ENCODE results near the gene IGF1R.

Gene IGF1R

GRCh38 chr15:98873441-98874218, 225.3 kb downstream of the IGF1R start:
- Histone ChIP-seq H3K9me3 (ENCODE audit: control insufficient read depth in 2 of 2, low read length in 2 of 2) (no peaks in the 10 kb centered on the region), H3K4me3 (ENCODE audit: low read length in 2 of 2) (no peak overlapping the region), H3K27me3 (ENCODE audit: control insufficient read depth in 2 of 2, insufficient read depth in 2 of 2, low read length in 2 of 2) (no peaks in the 10 kb centered on the region), H3K27ac (ENCODE audit: low read depth in 2 of 2, low read length in 2 of 2) (peak overlapping the region in 1 of 2 donors; percentile 16), H3K4me1 (ENCODE audit: control insufficient read depth in 2 of 2, insufficient read depth in 2 of 2, low read length in 2 of 2) (no peaks in the 10 kb centered on the region), H3K9ac (ENCODE audit: low read depth in 1 of 2, low read length in 2 of 2) (no peak overlapping the region), H3K36me3 (ENCODE audit: control insufficient read depth in 2 of 2, insufficient read depth in 2 of 2, low read length in 2 of 2) (no peaks in the 10 kb centered on the region)

- Histone ChIP-seq H3K4me1 (ENCODE audit: control insufficient read depth in 2 of 2, insufficient read depth in 2 of 2, low read length in 2 of 2) (no peaks in the 10 kb centered on the region), H3K27ac (ENCODE audit: low read depth in 2 of 2, low read length in 2 of 2) (peak overlapping the region in 1 of 2 donors; percentile 16), H3K4me3 (ENCODE audit: low read length in 2 of 2) (no peak overlapping the region), H3K27me3 (ENCODE audit: control insufficient read depth in 2 of 2, insufficient read depth in 2 of 2, low read length in 2 of 2) (no peaks in the 10 kb centered on the region), H3K9me3 (ENCODE audit: control insufficient read depth in 2 of 2, low read length in 2 of 2) (no peaks in the 10 kb centered on the region), H3K36me3 (ENCODE audit: control insufficient read depth in 2 of 2, insufficient read depth in 2 of 2, low read length in 2 of 2) (no peaks in the 10 kb centered on the region), H3K9ac (ENCODE audit: low read depth in 1 of 2, low read length in 2 of 2) (no peak overlapping the region)
Observed at GRCh38 chr15:98874370-98874769, 226.0 kb downstream of the IGF1R start.

GRCh38 chr15:98874773-98875172, 226.4 kb downstream of the IGF1R start:
- H3K27ac ChIP-seq (ENCODE audit: low read depth in 2 of 2, low read length in 2 of 2): peak overlapping the region in 1 of 2 donors; percentile 16
- no peaks in the 10 kb centered on the region for H3K27me3 ChIP-seq (ENCODE audit: control insufficient read depth in 2 of 2, insufficient read depth in 2 of 2, low read length in 2 of 2)
- H3K4me3 ChIP-seq (ENCODE audit: low read length in 2 of 2): no peak overlapping the region
- H3K36me3 ChIP-seq (ENCODE audit: control insufficient read depth in 2 of 2, insufficient read depth in 2 of 2, low read length in 2 of 2): no peaks in the 10 kb centered on the region
- no peaks in the 10 kb centered on the region for H3K4me1 ChIP-seq (ENCODE audit: control insufficient read depth in 2 of 2, insufficient read depth in 2 of 2, low read length in 2 of 2)
- H3K9me3 ChIP-seq (ENCODE audit: control insufficient read depth in 2 of 2, low read length in 2 of 2): no peaks in the 10 kb centered on the region
- no peak overlapping the region for H3K9ac ChIP-seq (ENCODE audit: low read depth in 1 of 2, low read length in 2 of 2)

GRCh38 chr15:98875309-98875708, 227.0 kb downstream of the IGF1R start:
- no peak overlapping the region for H3K4me3 ChIP-seq (ENCODE audit: low read length in 2 of 2)
- no peak overlapping the region for H3K27ac ChIP-seq (ENCODE audit: low read depth in 2 of 2, low read length in 2 of 2)
- H3K36me3 ChIP-seq (ENCODE audit: control insufficient read depth in 2 of 2, insufficient read depth in 2 of 2, low read length in 2 of 2): no peaks in the 10 kb centered on the region
- no peaks in the 10 kb centered on the region for H3K9me3 ChIP-seq (ENCODE audit: control insufficient read depth in 2 of 2, low read length in 2 of 2)
- no peak overlapping the region for H3K9ac ChIP-seq (ENCODE audit: low read depth in 1 of 2, low read length in 2 of 2)
- H3K4me1 ChIP-seq (ENCODE audit: control insufficient read depth in 2 of 2, insufficient read depth in 2 of 2, low read length in 2 of 2): no peaks in the 10 kb centered on the region
- H3K27me3 ChIP-seq (ENCODE audit: control insufficient read depth in 2 of 2, insufficient read depth in 2 of 2, low read length in 2 of 2): no peaks in the 10 kb centered on the region

- Histone ChIP-seq H3K4me1 (ENCODE audit: control insufficient read depth in 2 of 2, insufficient read depth in 2 of 2, low read length in 2 of 2) (no peaks in the 10 kb centered on the region), H3K36me3 (ENCODE audit: control insufficient read depth in 2 of 2, insufficient read depth in 2 of 2, low read length in 2 of 2) (no peaks in the 10 kb centered on the region), H3K9ac (ENCODE audit: low read depth in 1 of 2, low read length in 2 of 2) (no peak overlapping the region), H3K4me3 (ENCODE audit: low read length in 2 of 2) (no peak overlapping the region), H3K27me3 (ENCODE audit: control insufficient read depth in 2 of 2, insufficient read depth in 2 of 2, low read length in 2 of 2) (no peaks in the 10 kb centered on the region), H3K9me3 (ENCODE audit: control insufficient read depth in 2 of 2, low read length in 2 of 2) (no peaks in the 10 kb centered on the region), H3K27ac (ENCODE audit: low read depth in 2 of 2, low read length in 2 of 2) (no peak overlapping the region)
Observed at GRCh38 chr15:98876451-98877369, 228.4 kb downstream of the IGF1R start.

GRCh38 chr15:98878172-98878571, 229.8 kb downstream of the IGF1R start:
- Histone ChIP-seq H3K36me3 (ENCODE audit: control insufficient read depth in 2 of 2, insufficient read depth in 2 of 2, low read length in 2 of 2) (no peaks in the 10 kb centered on the region), H3K9me3 (ENCODE audit: control insufficient read depth in 2 of 2, low read length in 2 of 2) (no peaks in the 10 kb centered on the region), H3K4me3 (ENCODE audit: low read length in 2 of 2) (no peak overlapping the region), H3K27ac (ENCODE audit: low read depth in 2 of 2, low read length in 2 of 2) (peak overlapping the region in 1 of 2 donors; percentile 41), H3K4me1 (ENCODE audit: control insufficient read depth in 2 of 2, insufficient read depth in 2 of 2, low read length in 2 of 2) (no peaks in the 10 kb centered on the region), H3K9ac (ENCODE audit: low read depth in 1 of 2, low read length in 2 of 2) (no peak overlapping the region), H3K27me3 (ENCODE audit: control insufficient read depth in 2 of 2, insufficient read depth in 2 of 2, low read length in 2 of 2) (no peaks in the 10 kb centered on the region)

GRCh38 chr15:98878862-98879261, 230.5 kb downstream of the IGF1R start:
- Histone ChIP-seq H3K4me1 (ENCODE audit: control insufficient read depth in 2 of 2, insufficient read depth in 2 of 2, low read length in 2 of 2) (no peaks in the 10 kb centered on the region), H3K27ac (ENCODE audit: low read depth in 2 of 2, low read length in 2 of 2) (no peak overlapping the region)

GRCh38 chr15:98881526-98882520, 233.5 kb downstream of the IGF1R start:
- H3K27ac ChIP-seq (ENCODE audit: low read depth in 2 of 2, low read length in 2 of 2): no peak overlapping the region
- H3K4me1 ChIP-seq (ENCODE audit: control insufficient read depth in 2 of 2, insufficient read depth in 2 of 2, low read length in 2 of 2): no peaks in the 10 kb centered on the region

More at GRCh38 chr15:98878862-98879261, 230.5 kb downstream of the IGF1R start:
- Histone ChIP-seq H3K4me3 (ENCODE audit: low read length in 2 of 2) (no peak overlapping the region), H3K9me3 (ENCODE audit: control insufficient read depth in 2 of 2, low read length in 2 of 2) (no peaks in the 10 kb centered on the region), H3K36me3 (ENCODE audit: control insufficient read depth in 2 of 2, insufficient read depth in 2 of 2, low read length in 2 of 2) (no peaks in the 10 kb centered on the region), H3K9ac (ENCODE audit: low read depth in 1 of 2, low read length in 2 of 2) (no peak overlapping the region), H3K27me3 (ENCODE audit: control insufficient read depth in 2 of 2, insufficient read depth in 2 of 2, low read length in 2 of 2) (no peaks in the 10 kb centered on the region)

GRCh38 chr15:98883478-98883877, 235.1 kb downstream of the IGF1R start:
- H3K9ac ChIP-seq (ENCODE audit: low read depth in 1 of 2, low read length in 2 of 2): no peak overlapping the region
- H3K27me3 ChIP-seq (ENCODE audit: control insufficient read depth in 2 of 2, insufficient read depth in 2 of 2, low read length in 2 of 2): no peaks in the 10 kb centered on the region
- no peak overlapping the region for H3K27ac ChIP-seq (ENCODE audit: low read depth in 2 of 2, low read length in 2 of 2)
- no peak overlapping the region for H3K4me3 ChIP-seq (ENCODE audit: low read length in 2 of 2)
- H3K4me1 ChIP-seq (ENCODE audit: control insufficient read depth in 2 of 2, insufficient read depth in 2 of 2, low read length in 2 of 2): no peaks in the 10 kb centered on the region
- H3K36me3 ChIP-seq (ENCODE audit: control insufficient read depth in 2 of 2, insufficient read depth in 2 of 2, low read length in 2 of 2): no peaks in the 10 kb centered on the region
- H3K9me3 ChIP-seq (ENCODE audit: control insufficient read depth in 2 of 2, low read length in 2 of 2): no peaks in the 10 kb centered on the region

More at GRCh38 chr15:98881526-98882520, 233.5 kb downstream of the IGF1R start:
- Histone ChIP-seq H3K4me3 (ENCODE audit: low read length in 2 of 2) (no peak overlapping the region), H3K27me3 (ENCODE audit: control insufficient read depth in 2 of 2, insufficient read depth in 2 of 2, low read length in 2 of 2) (no peaks in the 10 kb centered on the region), H3K9me3 (ENCODE audit: control insufficient read depth in 2 of 2, low read length in 2 of 2) (no peaks in the 10 kb centered on the region), H3K9ac (ENCODE audit: low read depth in 1 of 2, low read length in 2 of 2) (no peak overlapping the region), H3K36me3 (ENCODE audit: control insufficient read depth in 2 of 2, insufficient read depth in 2 of 2, low read length in 2 of 2) (no peaks in the 10 kb centered on the region)

Data from mucosa of rectum (tissue), 2 donors.